Gastrocnemius medialis (tissue), 4 donors: ENCODE results near the gene NAV2. TPM values are rescaled to one million over a fixed set of nuclear protein-coding genes. Genes with fewer than 3 reads are reported as not detected.
A peak's percentile ranks its signal among the peaks of the same experiment; 100 is the strongest.

ENCODE experiments used
- ATAC-seq, 2 donors: fragments of 150-250 bp; one replicate each; pipeline ENCODE4 v1.9.1; 2016
- DNase-seq, 2 donors: peaks; one replicate each; pipeline ENCODE4 v3.0.0-alpha.2; 2019
- H3K27ac ChIP-seq, 4 donors: fragments of 200-600 bp; sonication (generic); 1 replicate in 1 of 4; 2 replicates in 3 of 4; pipeline ENCODE4 v1.5.1; 2016 to 2018; ENCODE audit warnings: mild to moderate bottlenecking in 2 of 4, moderate library complexity in 1 of 4
- H3K27me3 ChIP-seq, 3 donors: fragments of 200-600 bp; sonication (generic) in 2 of 3; 1 replicate in 1 of 3; 2 replicates in 2 of 3; pipeline versions ENCODE4 v1.5.1 to v1.6.0; 2016 to 2019; ENCODE audit warnings: mild to moderate bottlenecking in 1 of 3, moderate library complexity in 1 of 3
- H3K36me3 ChIP-seq, 2 donors: fragments of 200-600 bp; sonication (generic) in 1 of 2; one replicate each; pipeline ENCODE4 v1.5.1; 2017 to 2018
- H3K4me1 ChIP-seq, 2 donors: fragments of 200-600 bp; sonication (generic) in 1 of 2; one replicate each; pipeline ENCODE4 v1.5.1; 2016 to 2017; ENCODE audit warnings: mild to moderate bottlenecking in 2 of 2
- H3K4me3 ChIP-seq, 4 donors: fragments of 200-600 bp; sonication (generic) in 3 of 4; 1 replicate in 1 of 4; 2 replicates in 3 of 4; pipeline ENCODE4 v1.5.1; 2016 to 2019; ENCODE audit warnings: mild to moderate bottlenecking in 2 of 4
- H3K9me3 ChIP-seq, 3 donors: fragments of 200-600 bp; sonication (generic) in 2 of 3; 1 replicate in 1 of 3; 2 replicates in 2 of 3; pipeline ENCODE4 v1.5.1; 2016 to 2019
- POLR2A ChIP-seq, 2 donors: fragments of 450-650 bp; IDR thresholded peaks; one replicate each; pipeline ENCODE4 v1.6.1; 2017; ENCODE audit warnings: antibody characterized with exemption in 2 of 2, mild to moderate bottlenecking in 2 of 2, moderate library complexity in 2 of 2
- in situ Hi-C, 4 donors: fragments of 200-750 bp; cut with MboI; loops; one replicate each; pipeline versions ENCODE4 v1.15.0 to v1.8.0; 2017; ENCODE audit warnings: low sequenced_read_pairs in 4 of 4
- intact Hi-C: fragments of 100-400 bp; cut with DNase I; formaldehyde crosslinking; loops from one replicate; pipeline ENCODE4 v1.15.1; 2023; ENCODE audit warnings: low total_unique reads
- total RNA-seq, 4 donors: library from RNA; depleted of rRNA; stranded (reverse); fragments of >200 nt; gene quantifications; one replicate each; pipeline versions ENCODE4 v1.1.0 to v1.2.3, GENCODE V29; 2016
- TF ChIP-seq, protein P1 (sequence below), 5 experiments: fragments of 450-650 bp in 3 of 5; fragments of 200-600 bp in 2 of 5; sonication (generic) in 2 of 5; IDR thresholded peaks in 4 of 5; conservative IDR thresholded peaks in 1 of 5; 1 replicate in 4 of 5; 2 replicates in 1 of 5; pipeline ENCODE4 v1.5.1; 2016 to 2019; ENCODE audit warnings: antibody characterized with exemption in 5 of 5, mild to moderate bottlenecking in 3 of 5, moderate library complexity in 3 of 5

The NAV2 gene
- total RNA-seq, 4 donors from 2014 or later: 3.2 to 7.7 (median 5.5) TPM

DNA sequence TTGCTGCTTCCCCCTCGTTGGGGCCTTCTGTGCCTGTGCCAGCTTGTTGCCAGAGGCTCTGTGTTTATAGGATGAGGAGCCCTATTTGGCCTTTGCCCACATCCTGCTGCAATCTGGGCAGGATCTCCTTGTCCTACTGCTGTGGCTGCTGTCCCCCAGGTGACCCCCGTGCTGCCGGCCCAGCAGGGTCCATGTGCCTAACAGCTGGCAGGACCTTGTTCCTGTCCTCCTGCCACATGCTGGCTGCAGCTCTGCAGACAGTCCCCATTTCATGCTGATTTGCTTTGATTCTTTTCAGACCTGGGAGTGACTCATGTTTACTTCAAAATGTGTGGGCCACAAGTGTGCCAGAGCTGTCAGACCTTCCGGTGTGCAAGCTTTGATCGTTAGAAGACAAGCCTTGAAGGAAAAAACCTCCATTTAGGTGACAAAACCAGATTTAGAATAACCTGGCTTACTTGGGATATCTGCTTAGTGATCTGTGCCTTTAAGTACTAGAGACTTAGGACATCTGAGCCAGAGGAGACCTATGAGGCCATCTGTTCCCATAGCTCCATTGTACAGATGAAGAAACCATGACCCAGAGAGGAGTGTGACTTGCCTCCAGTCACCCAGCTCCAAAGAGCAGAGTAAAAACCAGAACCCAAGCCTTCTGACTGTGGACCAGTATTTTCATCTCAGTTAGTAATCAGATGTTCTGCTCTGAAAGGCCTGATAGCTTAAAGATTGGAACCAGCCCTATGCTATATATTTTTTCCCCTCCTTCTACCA lies 11.1 kb downstream of the NAV2 start:
- intact Hi-C loops: no loop called here
- H3K27ac ChIP-seq: no peak overlapping the region
- TF ChIP-seq, protein P1, sequence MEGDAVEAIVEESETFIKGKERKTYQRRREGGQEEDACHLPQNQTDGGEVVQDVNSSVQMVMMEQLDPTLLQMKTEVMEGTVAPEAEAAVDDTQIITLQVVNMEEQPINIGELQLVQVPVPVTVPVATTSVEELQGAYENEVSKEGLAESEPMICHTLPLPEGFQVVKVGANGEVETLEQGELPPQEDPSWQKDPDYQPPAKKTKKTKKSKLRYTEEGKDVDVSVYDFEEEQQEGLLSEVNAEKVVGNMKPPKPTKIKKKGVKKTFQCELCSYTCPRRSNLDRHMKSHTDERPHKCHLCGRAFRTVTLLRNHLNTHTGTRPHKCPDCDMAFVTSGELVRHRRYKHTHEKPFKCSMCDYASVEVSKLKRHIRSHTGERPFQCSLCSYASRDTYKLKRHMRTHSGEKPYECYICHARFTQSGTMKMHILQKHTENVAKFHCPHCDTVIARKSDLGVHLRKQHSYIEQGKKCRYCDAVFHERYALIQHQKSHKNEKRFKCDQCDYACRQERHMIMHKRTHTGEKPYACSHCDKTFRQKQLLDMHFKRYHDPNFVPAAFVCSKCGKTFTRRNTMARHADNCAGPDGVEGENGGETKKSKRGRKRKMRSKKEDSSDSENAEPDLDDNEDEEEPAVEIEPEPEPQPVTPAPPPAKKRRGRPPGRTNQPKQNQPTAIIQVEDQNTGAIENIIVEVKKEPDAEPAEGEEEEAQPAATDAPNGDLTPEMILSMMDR (IDR thresholded peaks at IDR 0.05 in 4 of 5, conservative IDR thresholded peaks at IDR 0.05 in 1 of 5): no peak
- TF ChIP-seq POLR2A (IDR thresholded peaks at IDR 0.05): no peak
- no peak overlapping the region for H3K4me3 ChIP-seq
- H3K36me3 ChIP-seq: no peaks in the 10 kb centered on the region
- DNase-seq: peak in 1 of 2 donors; percentile 40
- peak; percentile 27 to 59 for ATAC-seq
- H3K27me3 ChIP-seq: no peaks in the 10 kb centered on the region
- in situ Hi-C loops: no loop called here
- H3K4me1 ChIP-seq: peaks cover 0 to 3% of the 10 kb centered on the region in 2 donors
- no peaks in the 10 kb centered on the region for H3K9me3 ChIP-seq

DNA sequence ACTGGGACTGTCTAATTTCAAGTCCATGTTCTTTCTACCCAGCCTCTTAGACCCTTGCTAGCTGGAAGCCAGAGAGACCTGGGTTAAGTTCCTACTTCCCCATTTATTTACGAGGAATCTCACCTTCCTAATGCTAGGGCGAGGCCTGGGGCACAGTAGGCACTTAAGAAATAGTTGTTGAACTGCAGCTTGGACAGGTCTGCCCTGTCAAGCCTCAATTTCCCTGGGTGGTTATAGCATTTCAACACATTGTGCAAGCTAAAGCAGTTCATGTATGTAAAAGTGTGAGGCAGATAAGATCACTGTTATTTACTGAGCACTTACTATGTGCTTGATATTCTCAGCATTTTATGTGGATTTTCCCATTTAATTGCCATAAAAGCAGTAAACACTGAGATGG lies 12.1 kb downstream of the NAV2 start:
- in situ Hi-C loops (loop anchor here in 3 of 4 donors (25.0 kb wide), 3 partner anchors 188 to 662 kb away; partner anchors contain the start of gene MRGPRX2 (in 1 of the 3)), intact Hi-C loops (no loop called here)
- Histone ChIP-seq H3K4me3 (no peak overlapping the region), H3K36me3 (no peaks in the 10 kb centered on the region), H3K4me1 (peaks cover 0 to 3% of the 10 kb centered on the region in 2 donors), H3K27ac (no peak overlapping the region), H3K9me3 (no peaks in the 10 kb centered on the region), H3K27me3 (no peaks in the 10 kb centered on the region)
- TF ChIP-seq, protein P1 (IDR thresholded peaks at IDR 0.05 in 4 of 5, conservative IDR thresholded peaks at IDR 0.05 in 1 of 5): no peak
- no peak for TF ChIP-seq POLR2A (IDR thresholded peaks at IDR 0.05)
- ATAC-seq (no peak), DNase-seq (no peak)

DNA sequence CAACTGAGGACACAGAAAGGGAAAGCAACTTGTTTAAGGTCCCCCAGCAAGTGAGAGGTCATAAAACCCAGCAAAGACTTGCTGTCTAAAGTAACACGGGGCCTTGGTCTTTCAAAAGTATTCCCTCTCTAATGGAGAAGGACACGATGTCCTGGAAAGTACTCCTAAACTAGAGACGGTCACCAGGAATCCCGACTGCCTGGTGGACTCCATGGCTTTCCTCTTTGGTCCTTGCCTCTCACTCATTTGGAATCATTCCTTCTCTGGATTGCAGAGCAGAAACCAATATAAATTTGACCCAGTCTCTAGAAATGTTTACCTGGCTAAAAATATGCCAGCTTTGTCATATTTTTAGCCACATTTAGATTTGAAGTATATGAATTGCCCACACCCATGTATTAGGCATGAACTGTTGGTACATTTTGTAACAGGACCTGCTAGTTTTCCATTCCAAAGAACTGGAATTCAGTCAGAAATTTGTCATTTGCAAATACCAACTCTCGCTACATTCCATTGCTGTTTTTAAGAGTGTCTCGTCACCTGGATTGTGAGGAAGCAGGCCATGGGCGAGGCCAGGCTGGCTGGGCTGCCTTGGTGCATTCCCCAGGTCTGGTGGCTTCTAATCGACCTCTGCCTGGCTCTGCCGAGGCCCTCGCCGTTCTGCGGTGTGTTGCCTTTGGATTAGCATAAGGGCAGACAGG lies 12.9 kb downstream of the NAV2 start:
- no peak for DNase-seq
- no peak for ATAC-seq
- in situ Hi-C loops (loop anchor here in 3 of 4 donors (25.0 kb wide), 3 partner anchors 187 to 663 kb away; partner anchors contain the start of gene MRGPRX2 (in 1 of the 3)), intact Hi-C loops (no loop called here)
- Histone ChIP-seq H3K36me3 (no peaks in the 10 kb centered on the region), H3K4me1 (peaks cover 0 to 3% of the 10 kb centered on the region in 2 donors), H3K27me3 (no peaks in the 10 kb centered on the region), H3K27ac (no peak overlapping the region), H3K4me3 (no peak overlapping the region), H3K9me3 (no peaks in the 10 kb centered on the region)
- TF ChIP-seq, protein P1 (IDR thresholded peaks at IDR 0.05 in 4 of 5, conservative IDR thresholded peaks at IDR 0.05 in 1 of 5): no peak
- no peak for TF ChIP-seq POLR2A (IDR thresholded peaks at IDR 0.05)

DNA sequence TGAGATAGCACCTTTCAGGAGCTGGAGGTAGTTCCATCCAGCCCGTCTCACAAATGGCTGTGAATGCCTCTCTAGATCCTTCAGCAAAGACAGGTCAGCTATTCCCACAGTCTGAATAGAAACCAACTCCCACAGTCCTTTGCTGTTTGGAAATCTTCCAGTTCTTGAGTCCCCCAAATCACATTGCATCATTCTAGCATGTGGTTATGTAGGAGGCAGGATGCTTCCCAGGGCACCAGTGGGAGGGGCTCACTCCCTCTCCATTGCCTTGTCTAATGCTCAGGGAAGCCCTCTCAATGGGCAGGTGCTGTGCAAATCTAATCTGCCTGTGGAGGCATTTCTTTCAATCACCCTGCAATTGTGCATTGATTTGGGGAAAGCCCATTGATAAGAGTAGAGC lies 14.6 kb downstream of the NAV2 start:
- Histone ChIP-seq H3K27me3 (no peaks in the 10 kb centered on the region), H3K9me3 (no peaks in the 10 kb centered on the region), H3K4me3 (no peak overlapping the region), H3K27ac (no peak overlapping the region), H3K36me3 (no peaks in the 10 kb centered on the region), H3K4me1 (peaks cover 0 to 3% of the 10 kb centered on the region in 2 donors)
- TF ChIP-seq POLR2A (IDR thresholded peaks at IDR 0.05): no peak
- TF ChIP-seq, protein P1 (IDR thresholded peaks at IDR 0.05 in 4 of 5, conservative IDR thresholded peaks at IDR 0.05 in 1 of 5): no peak
- intact Hi-C loops (no loop called here), in situ Hi-C loops (loop anchor here in 3 of 4 donors (25.0 kb wide), 3 partner anchors 185 to 665 kb away; partner anchors contain the start of gene MRGPRX2 (in 1 of the 3))
- DNase-seq: no peak
- ATAC-seq: no peak
